Stimulated activated naive CD4-positive, alpha-beta T cell treated with Interleukin-2 at 50 U/mL for 16 hours (primary cell): ENCODE results near the gene POLH.
"Not testable (repeated sequence)": the region's sequence is repeated elsewhere in the genome, so short reads cannot be mapped to it uniquely, and the experiment has no call there.

Source experiments
- DNase-seq: peaks from one replicate; lab custom pipeline; 2025; lab: John Stamatoyannopoulos, UW

The POLH gene

GRCh38 chr6:43575772-43576551, at the start of gene POLH, which contains the start of gene XPO5:
TSS of gene POLH (plus strand) at chr6:43576185. CDS start at chr6:43582320, 6,135 bp downstream.
TSS of gene XPO5 (minus strand) at chr6:43576038. CDS start at chr6:43575864, 174 bp downstream.
- DNase-seq, result peak; percentile 91

- DNase-seq, result no peak
Measured at GRCh38 chr6:43532201-43532600, 43.8 kb upstream of the POLH start.

- DNase-seq, result not testable (repeated sequence)
Measured at GRCh38 chr6:43538986-43539385, 37.0 kb upstream of the POLH start.

- DNase-seq, result not testable (repeated sequence)
Measured at GRCh38 chr6:43539409-43539808, 36.6 kb upstream of the POLH start.

- no peak for DNase-seq
Measured at GRCh38 chr6:43540507-43540906, 35.5 kb upstream of the POLH start.

- DNase-seq, result no peak
Measured at GRCh38 chr6:43541774-43542471, 34.1 kb upstream of the POLH start.

- no peak for DNase-seq
Measured at GRCh38 chr6:43544461-43544860, 31.5 kb upstream of the POLH start.

GRCh38 chr6:43547222-43547621, 28.8 kb upstream of the POLH start:
- no peak for DNase-seq

- not testable (repeated sequence) for DNase-seq
Measured at GRCh38 chr6:43557620-43558019, 18.4 kb upstream of the POLH start.

GRCh38 chr6:43559328-43559727, 16.7 kb upstream of the POLH start:
- DNase-seq, result no peak

GRCh38 chr6:43570876-43571441, 5.0 kb upstream of the POLH start:
- DNase-seq, result no peak

GRCh38 chr6:43572015-43572414, 4.0 kb upstream of the POLH start:
- no peak for DNase-seq

- DNase-seq, result no peak
Measured at GRCh38 chr6:43575105-43575771, 747 bp upstream of the POLH start.

- DNase-seq, result no peak
Measured at GRCh38 chr6:43578748-43579147, 2.8 kb downstream of the POLH start.

- no peak for DNase-seq
Measured at GRCh38 chr6:43579171-43579570, 3.2 kb downstream of the POLH start.

- DNase-seq, result no peak
Measured at GRCh38 chr6:43582911-43583310, 6.9 kb downstream of the POLH start.

- no peak for DNase-seq
Measured at GRCh38 chr6:43584892-43585570, 9.0 kb downstream of the POLH start.

- DNase-seq, result no peak
Measured at GRCh38 chr6:43588194-43588593, 12.2 kb downstream of the POLH start.

GRCh38 chr6:43589564-43589963, 13.6 kb downstream of the POLH start:
- DNase-seq, result not testable (repeated sequence)

- DNase-seq, result no peak
Measured at GRCh38 chr6:43593938-43594337, 18.0 kb downstream of the POLH start.

GRCh38 chr6:43600595-43600994, 24.6 kb downstream of the POLH start:
- no peak for DNase-seq

GRCh38 chr6:43604174-43604573, 28.2 kb downstream of the POLH start:
- no peak for DNase-seq
